ENCODE data around the gene MRPL55.

The MRPL55 gene

GRCh38 chr1:228150120-228150460, 41.0 kb upstream of the MRPL55 start:
- no peaks in the 10 kb centered on the region for H3K4me1 ChIP-seq (ENCODE audit: low read depth, poor library complexity, severe bottlenecking)
- no peak overlapping the region for H3K4me3 ChIP-seq (IDR thresholded peaks at IDR 0.05; ENCODE audit: insufficient read depth, low read depth, low read length)
- H3K36me3 ChIP-seq (ENCODE audit: insufficient read depth) = no peaks in the 10 kb centered on the region
- H4K20me1 ChIP-seq (ENCODE audit: insufficient read depth) = no peaks in the 10 kb centered on the region
- H3K9ac ChIP-seq = no peak overlapping the region
- peaks cover 16% of the 10 kb centered on the region; the same call in 1 of the 2 replicates for H3K79me2 ChIP-seq (ENCODE audit: insufficient read depth, low read depth)
- no peaks in the 10 kb centered on the region for H3K27me3 ChIP-seq (ENCODE audit: insufficient read depth, low read depth)
- no peak overlapping the region for H2AFZ ChIP-seq (ENCODE audit: low read depth)
- no peak overlapping the region for H3K27ac ChIP-seq
- H3K4me2 ChIP-seq = no peak overlapping the region
- TF ChIP-seq, protein P1, sequence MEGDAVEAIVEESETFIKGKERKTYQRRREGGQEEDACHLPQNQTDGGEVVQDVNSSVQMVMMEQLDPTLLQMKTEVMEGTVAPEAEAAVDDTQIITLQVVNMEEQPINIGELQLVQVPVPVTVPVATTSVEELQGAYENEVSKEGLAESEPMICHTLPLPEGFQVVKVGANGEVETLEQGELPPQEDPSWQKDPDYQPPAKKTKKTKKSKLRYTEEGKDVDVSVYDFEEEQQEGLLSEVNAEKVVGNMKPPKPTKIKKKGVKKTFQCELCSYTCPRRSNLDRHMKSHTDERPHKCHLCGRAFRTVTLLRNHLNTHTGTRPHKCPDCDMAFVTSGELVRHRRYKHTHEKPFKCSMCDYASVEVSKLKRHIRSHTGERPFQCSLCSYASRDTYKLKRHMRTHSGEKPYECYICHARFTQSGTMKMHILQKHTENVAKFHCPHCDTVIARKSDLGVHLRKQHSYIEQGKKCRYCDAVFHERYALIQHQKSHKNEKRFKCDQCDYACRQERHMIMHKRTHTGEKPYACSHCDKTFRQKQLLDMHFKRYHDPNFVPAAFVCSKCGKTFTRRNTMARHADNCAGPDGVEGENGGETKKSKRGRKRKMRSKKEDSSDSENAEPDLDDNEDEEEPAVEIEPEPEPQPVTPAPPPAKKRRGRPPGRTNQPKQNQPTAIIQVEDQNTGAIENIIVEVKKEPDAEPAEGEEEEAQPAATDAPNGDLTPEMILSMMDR (conservative IDR thresholded peaks at IDR 0.05; ENCODE audit: low read depth, low read length) = no peak

GRCh38 chr1:228149406-228150119, 40.5 kb upstream of the MRPL55 start, which contains the start of gene GJC2:
Gene GJC2 (plus strand): TSS chr1:228149930. CDS start chr1:228157759, 7,829 bp downstream.
- TF ChIP-seq, protein P1 (conservative IDR thresholded peaks at IDR 0.05; ENCODE audit: low read depth, low read length) = no peak
- Histone ChIP-seq H2AFZ (ENCODE audit: low read depth) (no peak within 1 kb of the TSS), H3K36me3 (ENCODE audit: insufficient read depth) (no peaks in the 10 kb centered on the region), H3K27ac (no peak within 1 kb of the TSS), H4K20me1 (ENCODE audit: insufficient read depth) (no peaks in the 10 kb centered on the region), H3K4me1 (ENCODE audit: low read depth, poor library complexity, severe bottlenecking) (no peaks in the 10 kb centered on the region), H3K4me2 (no peak within 1 kb of the TSS), H3K27me3 (ENCODE audit: insufficient read depth, low read depth) (no peaks in the 10 kb centered on the region), H3K9ac (no peak within 1 kb of the TSS), H3K4me3 (IDR thresholded peaks at IDR 0.05; ENCODE audit: insufficient read depth, low read depth, low read length) (no peak within 1 kb of the TSS), H3K79me2 (ENCODE audit: insufficient read depth, low read depth) (peaks cover 21% of the 10 kb centered on the region; the same call in 1 of the 2 replicates)

GRCh38 chr1:228148935-228149405, 39.9 kb upstream of the MRPL55 start:
- Histone ChIP-seq H4K20me1 (ENCODE audit: insufficient read depth) (no peaks in the 10 kb centered on the region), H3K4me3 (IDR thresholded peaks at IDR 0.05; ENCODE audit: insufficient read depth, low read depth, low read length) (no peak overlapping the region), H3K27me3 (ENCODE audit: insufficient read depth, low read depth) (no peaks in the 10 kb centered on the region), H2AFZ (ENCODE audit: low read depth) (no peak overlapping the region), H3K4me2 (no peak overlapping the region), H3K79me2 (ENCODE audit: insufficient read depth, low read depth) (peaks cover 27% of the 10 kb centered on the region), H3K36me3 (ENCODE audit: insufficient read depth) (no peaks in the 10 kb centered on the region), H3K4me1 (ENCODE audit: low read depth, poor library complexity, severe bottlenecking) (no peaks in the 10 kb centered on the region), H3K27ac (no peak overlapping the region), H3K9ac (no peak overlapping the region)
- TF ChIP-seq, protein P1 (conservative IDR thresholded peaks at IDR 0.05; ENCODE audit: low read depth, low read length) = no peak

DNA sequence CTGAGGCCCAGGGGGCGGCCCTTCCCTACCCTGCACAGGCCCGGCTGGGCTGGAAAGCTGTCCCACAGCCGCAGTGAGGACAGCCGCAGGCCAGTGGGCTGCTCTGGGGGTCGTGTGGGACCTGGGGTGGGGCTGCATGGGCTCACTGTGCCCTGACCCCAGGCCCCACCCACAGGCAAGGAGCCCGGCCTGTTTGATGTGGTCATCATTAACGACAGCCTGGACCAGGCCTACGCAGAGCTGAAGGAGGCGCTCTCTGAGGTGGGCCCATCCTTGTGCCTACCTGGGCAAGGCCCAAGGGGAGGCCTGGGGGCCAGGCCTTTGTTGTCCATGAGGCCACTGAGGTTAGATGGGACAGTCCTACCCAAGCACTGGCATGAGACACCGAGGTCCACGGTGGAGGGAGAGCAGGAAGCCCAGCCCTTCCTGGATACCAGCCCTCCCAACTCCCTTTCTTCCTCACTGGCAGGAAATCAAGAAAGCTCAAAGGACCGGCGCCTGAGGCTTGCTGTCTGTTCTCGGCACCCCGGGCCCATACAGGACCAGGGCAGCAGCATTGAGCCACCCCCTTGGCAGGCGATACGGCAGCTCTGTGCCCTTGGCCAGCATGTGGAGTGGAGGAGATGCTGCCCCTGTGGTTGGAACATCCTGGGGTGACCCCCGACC, 39.2 kb upstream of the MRPL55 start:
- Histone ChIP-seq H3K27me3 (ENCODE audit: insufficient read depth, low read depth) (no peaks in the 10 kb centered on the region), H3K79me2 (ENCODE audit: insufficient read depth, low read depth) (peaks cover 33% of the 10 kb centered on the region), H3K36me3 (ENCODE audit: insufficient read depth) (no peaks in the 10 kb centered on the region), H2AFZ (ENCODE audit: low read depth) (no peak overlapping the region), H3K4me2 (no peak overlapping the region), H3K4me3 (IDR thresholded peaks at IDR 0.05; ENCODE audit: insufficient read depth, low read depth, low read length) (no peak overlapping the region), H4K20me1 (ENCODE audit: insufficient read depth) (no peaks in the 10 kb centered on the region), H3K27ac (no peak overlapping the region), H3K9ac (no peak overlapping the region), H3K4me1 (ENCODE audit: low read depth, poor library complexity, severe bottlenecking) (no peaks in the 10 kb centered on the region)
- TF ChIP-seq, protein P1 (conservative IDR thresholded peaks at IDR 0.05; ENCODE audit: low read depth, low read length) = no peak
